GM10248 (cell line): ENCODE measurements around the gene SLC31A1.

Experiments
- CTCF ChIA-PET: fragments of 300-600 bp; sonication (Branson Sonifier 250); formaldehyde crosslinking; extraction: SDS; loops from one replicate; lab custom pipeline; 2021; ENCODE audit warnings: antibody characterized with exemption; lab: Yijun Ruan, JAX
- POLR2A ChIA-PET: fragments of 350-650 bp; sonication (Branson Sonifier 250); formaldehyde crosslinking; extraction: SDS; loops from one replicate; lab custom pipeline; 2020; ENCODE audit warnings: antibody characterized with exemption; lab: Yijun Ruan, JAX
- DNase-seq: peaks from one replicate; pipeline ENCODE4 v3.0.0; 2012; ENCODE audit errors: extremely low spot score
- CTCF ChIP-seq: IDR thresholded peaks from 2 replicates; pipeline ENCODE4 v1.5.1; 2012; ENCODE audit warnings: mild to moderate bottlenecking, low read depth; ENCODE audit errors: extremely low read depth, missing control alignments, control extremely low read depth

Gene SLC31A1

GRCh38 chr9:113181165-113181564 is 40.2 kb upstream of the SLC31A1 start:
- no peak for DNase-seq
- TF ChIP-seq CTCF: no peak
- ChIA-PET CTCF (interaction anchor here (1.3 kb wide), 1 partner anchor 16 kb away, joined by 3 read pairs; no protein-coding TSS in a partner anchor), POLR2A (no interaction called here)

- no peak for TF ChIP-seq CTCF
- no peak for DNase-seq
- ChIA-PET CTCF (no interaction called here), POLR2A (no interaction called here)
Measured at GRCh38 chr9:113183956-113184488, 37.3 kb upstream of the SLC31A1 start.

GRCh38 chr9:113184539-113184938 is 36.8 kb upstream of the SLC31A1 start:
- no peak for DNase-seq
- no peak for TF ChIP-seq CTCF
- ChIA-PET CTCF (interaction anchor here (2.2 kb wide), 1 partner anchor 13 kb away, joined by 6 read pairs; no protein-coding TSS in a partner anchor), POLR2A (no interaction called here)

GRCh38 chr9:113185271-113185670 is 36.1 kb upstream of the SLC31A1 start:
- no peak for DNase-seq
- POLR2A ChIA-PET: no interaction called here
- CTCF ChIA-PET: interaction anchor here (1.0 to 2.2 kb wide), 4 partner anchors 11 to 29 kb away, joined by 3 to 6 read pairs (median 4); no protein-coding TSS in a partner anchor
- TF ChIP-seq CTCF: no peak

- POLR2A ChIA-PET: no interaction called here
- CTCF ChIA-PET: interaction anchor here (0.9 to 2.2 kb wide), 5 partner anchors 11 to 73 kb away, joined by 3 to 6 read pairs (median 3); no protein-coding TSS in a partner anchor
- TF ChIP-seq CTCF: no peak
- DNase-seq: no peak
Measured at GRCh38 chr9:113186137-113186755, 35.1 kb upstream of the SLC31A1 start.

DNA sequence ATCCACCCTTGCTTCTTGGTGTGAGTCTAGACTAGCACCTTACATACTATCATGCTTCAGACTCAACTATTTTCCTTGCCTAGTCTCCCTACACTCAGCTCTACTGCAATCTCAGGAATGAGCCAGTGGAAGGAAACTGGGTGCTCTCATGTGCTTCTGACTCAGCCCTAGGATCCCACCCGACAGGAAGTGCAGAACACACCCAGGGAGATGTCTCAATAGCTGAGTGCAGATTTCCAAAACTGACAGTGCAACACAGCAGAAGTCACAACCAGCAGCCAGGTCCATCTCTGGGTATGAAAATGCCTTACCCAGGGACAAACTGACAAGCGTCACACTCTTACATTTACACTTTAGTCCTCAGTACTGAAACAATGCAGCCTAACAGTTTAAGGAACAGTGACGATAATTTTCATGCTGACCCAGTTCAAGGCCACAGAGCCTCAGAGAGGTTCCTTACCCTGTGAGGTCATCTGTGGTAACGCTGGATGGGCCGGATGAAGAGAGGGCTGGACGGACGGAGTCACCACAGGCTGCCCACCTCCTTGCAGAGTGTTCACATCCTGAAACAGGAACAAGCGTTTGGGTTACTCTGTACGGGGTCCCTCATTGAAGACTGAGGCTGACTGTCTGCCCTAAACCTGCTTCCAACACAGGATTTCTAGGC is 33.3 kb upstream of the SLC31A1 start:
- CTCF ChIA-PET: no interaction called here
- DNase-seq: no peak
- TF ChIP-seq CTCF: no peak
- POLR2A ChIA-PET: no interaction called here
